H1 (cell line): Measurements from ENCODE around the gene MECR. TPM values are rescaled to one million over a fixed set of nuclear protein-coding genes. Genes with fewer than 3 reads are reported as not detected.

Experiments used
- CTCF ChIA-PET: fragments of 300-600 bp; sonication (Branson Sonifier 250); formaldehyde crosslinking; loops from one replicate; lab custom pipeline; 2021; ENCODE audit not compliant: partially characterized antibody; lab: Charles Lee
- POLR2A ChIA-PET: fragments of 300-600 bp; sonication (Branson Sonifier 250); formaldehyde crosslinking; loops from one replicate; lab custom pipeline; 2021; ENCODE audit warnings: inconsistent platforms; ENCODE audit not compliant: partially characterized antibody; lab: Charles Lee
- DNase-seq, 2 experiments: peaks; one replicate each; pipeline versions ENCODE4 v3.0.0 to v3.0.0-alpha.2; 2010 to 2022; ENCODE audit warnings: low spot score in 2 of 2, low read depth in 1 of 2, mixed read lengths in 1 of 2
- FAIRE-seq: peaks from 2 replicates; lab custom pipeline; 2011; peaks lifted over from hg19 to GRCh38; lab: Jason Lieb, UNC
- H2AFZ ChIP-seq: 2 replicates; pipeline ENCODE4 v1.8.1; 2012; ENCODE audit warnings: low read length, inconsistent platforms
- H2AK5ac ChIP-seq: 2 replicates; pipeline ENCODE4 v1.6.1; 2013; ENCODE audit warnings: low read depth, low read length
- H2BK120ac ChIP-seq: replicated peaks from 2 replicates; pipeline ENCODE3; 2013; ENCODE audit warnings: low read depth, low read length, inconsistent platforms
- H2BK12ac ChIP-seq: 2 replicates; pipeline ENCODE4 v1.6.1; 2013; ENCODE audit warnings: low read depth, low read length
- H2BK15ac ChIP-seq: 2 replicates; pipeline ENCODE4 v1.6.1; 2013; ENCODE audit warnings: low read length
- H2BK20ac ChIP-seq: 2 replicates; pipeline ENCODE4 v1.6.1; 2013; ENCODE audit warnings: low read length
- H2BK5ac ChIP-seq: 2 replicates; pipeline ENCODE4 v1.6.1; 2013; ENCODE audit warnings: low read depth, low read length
- H3K14ac ChIP-seq: 2 replicates; pipeline ENCODE4 v1.6.1; 2013; ENCODE audit warnings: inconsistent platforms; ENCODE audit not compliant: insufficient read length
- H3K18ac ChIP-seq: 2 replicates; pipeline ENCODE4 v1.6.1; 2013; ENCODE audit warnings: low read length; ENCODE audit errors: extremely low read depth
- H3K23ac ChIP-seq: 2 replicates; pipeline ENCODE4 v1.6.1; 2013; ENCODE audit warnings: inconsistent platforms; ENCODE audit not compliant: insufficient read length
- H3K23me2 ChIP-seq: 2 replicates; pipeline ENCODE4 v1.6.1; 2013; ENCODE audit warnings: low read depth, low read length
- H3K27ac ChIP-seq: 2 replicates; pipeline ENCODE4 v1.6.1; 2011; ENCODE audit warnings: low read depth, low read length, inconsistent platforms
- H3K27me3 ChIP-seq, 4 experiments: replicated peaks in 1 of 4; 1 replicate in 1 of 4; 2 replicates in 3 of 4; pipeline versions ENCODE4 v1.6.1 to v1.8.1; 2011 to 2013; ENCODE audit warnings: low read length in 3 of 4, mild to moderate bottlenecking in 3 of 4, inconsistent platforms in 2 of 4, mixed read lengths in 2 of 4, moderate library complexity in 1 of 4; ENCODE audit not compliant: control insufficient read depth in 3 of 4, insufficient read depth in 3 of 4; ENCODE audit errors: extremely low read depth in 1 of 4
- H3K36me3 ChIP-seq, 4 experiments: 2 replicates each; pipeline versions ENCODE4 v1.6.1 to v1.8.1; 2011 to 2013; ENCODE audit warnings: mild to moderate bottlenecking in 4 of 4, low read length in 3 of 4, moderate library complexity in 2 of 4, control low read depth in 1 of 4, inconsistent platforms in 1 of 4; ENCODE audit not compliant: insufficient read depth in 4 of 4, control insufficient read depth in 2 of 4
- H3K4ac ChIP-seq: replicated peaks from 2 replicates; pipeline ENCODE3; 2013; ENCODE audit warnings: low read length, low read depth, mixed read lengths, inconsistent platforms; ENCODE audit not compliant: insufficient read length
- H3K4me1 ChIP-seq, 4 experiments: replicated peaks in 1 of 4; 1 replicate in 1 of 4; 2 replicates in 3 of 4; pipeline versions ENCODE4 v1.6.1 to v1.8.1; 2011 to 2013; ENCODE audit warnings: low read length in 3 of 4, inconsistent platforms in 2 of 4, mixed read lengths in 1 of 4; ENCODE audit not compliant: insufficient read depth in 4 of 4, control insufficient read depth in 3 of 4
- H3K4me2 ChIP-seq, 2 experiments: 2 replicates each; pipeline versions ENCODE4 v1.6.1 to v1.8.1; 2011 to 2013; ENCODE audit warnings: low read depth in 2 of 2, low read length in 2 of 2, control low read depth in 1 of 2, inconsistent platforms in 1 of 2, mild to moderate bottlenecking in 1 of 2; ENCODE audit not compliant: insufficient read depth in 1 of 2
- H3K4me3 ChIP-seq, 4 experiments: fragments of 200-600, 300-600 bp in 1 of 4; sonication (generic), shearing (Covaris generic), sonication (Bioruptor Twin) in 1 of 4; 2 replicates each; pipeline versions ENCODE4 v1.5.1 to v1.8.1; 2011 to 2016; ENCODE audit warnings: low read length in 4 of 4, low read depth in 3 of 4, control low read depth in 2 of 4, inconsistent platforms in 2 of 4, mild to moderate bottlenecking in 2 of 4, mixed read lengths in 1 of 4, moderate library complexity in 1 of 4; ENCODE audit not compliant: insufficient read depth in 2 of 4; ENCODE audit errors: extremely low read depth in 1 of 4
- H3K56ac ChIP-seq: replicated peaks from 2 replicates; pipeline ENCODE3; 2013; ENCODE audit warnings: low read depth, mild to moderate bottlenecking, mixed read lengths, low read length, inconsistent platforms; ENCODE audit not compliant: insufficient read length
- H3K79me1 ChIP-seq: 2 replicates; pipeline ENCODE4 v1.6.1; 2013; ENCODE audit warnings: low read depth, low read length, control low read depth
- H3K79me2 ChIP-seq, 2 experiments: 2 replicates each; pipeline versions ENCODE4 v1.6.1 to v1.8.1; 2012 to 2013; ENCODE audit warnings: low read length in 2 of 2, mild to moderate bottlenecking in 2 of 2, inconsistent platforms in 1 of 2; ENCODE audit not compliant: insufficient read depth in 2 of 2, control insufficient read depth in 1 of 2
- H3K9ac ChIP-seq, 4 experiments: replicated peaks in 1 of 4; 1 replicate in 1 of 4; 2 replicates in 3 of 4; pipeline versions ENCODE4 v1.6.1 to v1.8.1; 2011 to 2013; ENCODE audit warnings: low read depth in 3 of 4, low read length in 3 of 4, control low read depth in 2 of 4, mild to moderate bottlenecking in 2 of 4, moderate library complexity in 2 of 4, inconsistent platforms in 1 of 4; ENCODE audit errors: extremely low read depth in 1 of 4
- H3K9me3 ChIP-seq, 2 experiments: 2 replicates each; pipeline versions ENCODE4 v1.6.1 to v1.8.1; 2012 to 2013; ENCODE audit warnings: mild to moderate bottlenecking in 2 of 2, moderate library complexity in 2 of 2, control low read depth in 1 of 2, inconsistent platforms in 1 of 2, low read depth in 1 of 2, low read length in 1 of 2, mixed read lengths in 1 of 2; ENCODE audit not compliant: insufficient read depth in 2 of 2
- H4K20me1 ChIP-seq, 2 experiments: replicated peaks in 1 of 2; 2 replicates each; pipeline versions ENCODE3 to v1.8.1; 2011 to 2013; ENCODE audit warnings: inconsistent platforms in 2 of 2, low read length in 2 of 2, mild to moderate bottlenecking in 1 of 2; ENCODE audit not compliant: insufficient read depth in 2 of 2, control insufficient read depth in 1 of 2
- H4K5ac ChIP-seq: 2 replicates; pipeline ENCODE4 v1.6.1; 2013; ENCODE audit warnings: low read length, low read depth, mixed read lengths, inconsistent platforms; ENCODE audit not compliant: insufficient read length
- H4K8ac ChIP-seq: 2 replicates; pipeline ENCODE4 v1.8.0; 2013; ENCODE audit warnings: mild to moderate bottlenecking, moderate library complexity, low read length, inconsistent platforms; ENCODE audit not compliant: insufficient read depth; ENCODE audit errors: extremely low read depth
- H4K91ac ChIP-seq: replicated peaks from 2 replicates; pipeline ENCODE3; 2013; ENCODE audit warnings: low read length, mixed read lengths, inconsistent platforms; ENCODE audit not compliant: insufficient read length
- SP1 ChIP-seq: IDR thresholded peaks from 2 replicates; pipeline ENCODE4 v1.6.1; 2011; ENCODE audit warnings: low read depth, low read length
- WGBS, 2 experiments: shearing (Covaris generic) in 1 of 2; methylation state at CpG; one replicate each; pipeline versions ENCODE4 v1.1.6 to v1.1.7; 2013 to 2015; ENCODE audit warnings: low lambda C conversion rate in 2 of 2, mixed read lengths in 2 of 2, inconsistent platforms in 1 of 2, low coverage in 1 of 2, missing lambda C conversion rate in 1 of 2; ENCODE audit not compliant: insufficient replicate concordance in 2 of 2, insufficient coverage in 1 of 2, insufficient read length in 1 of 2; ENCODE audit errors: extremely low coverage in 1 of 2, missing lambda C conversion rate in 1 of 2; 5-methylcytosine and 5-hydroxymethylcytosine counted together
- polyA plus RNA-seq, 7 experiments: library from polyadenylated mRNA; depleted of rRNA in 3 of 7; stranded (reverse) in 5 of 7; unstranded in 2 of 7; fragments of >200 nt in 5 of 7; fragments of 200-250 nt in 2 of 7; gene quantifications; 1 replicate in 5 of 7; 2 replicates in 1 of 7; 4 replicates in 1 of 7; pipeline versions ENCODE4 v1.2.1 to v1.2.3, GENCODE V29; 2011 to 2013; ENCODE audit warnings: missing spikeins in 2 of 7, mixed read lengths in 2 of 7
- total RNA-seq: library from RNA; stranded (reverse); fragmentation: NEBNext Ultra II Directional; extraction: Animal tissue kit (Norgen Biotek cat#: 25700); gene quantifications from 2 replicates; pipeline ENCODE4 v1.2.1, GENCODE V29; 2021

The MECR gene
- total and polyA plus RNA-seq, 2 of the 8 experiments (the other 6 are each of a cell fraction or from before 2014, with no cell fraction given): 24.2 to 24.4 TPM

DNA sequence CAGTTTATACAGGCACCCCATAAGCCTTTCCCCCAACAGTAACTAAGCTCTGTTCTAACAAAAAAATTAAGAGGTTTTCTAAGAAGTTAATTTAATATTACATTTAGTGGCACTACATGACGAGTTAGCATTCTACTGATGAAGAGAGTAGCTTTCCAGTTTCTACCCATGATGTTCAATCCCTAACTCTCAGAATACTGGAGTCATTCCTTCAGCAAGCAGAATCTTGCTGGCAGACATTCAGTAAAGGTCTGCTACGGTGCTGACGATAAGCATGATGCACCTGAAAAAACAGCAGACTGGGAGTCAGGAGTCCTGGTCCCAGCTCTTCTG, 73.5 kb downstream of the MECR start:
- Histone ChIP-seq H3K36me3 (peaks cover 16 to 89% (median 52%) of the 10 kb centered on the region in 4 experiments), H3K14ac (no peak overlapping the region), H2BK12ac (no peak overlapping the region), H3K4me1 (no peaks in the 10 kb centered on the region; a peak in 3 of 7 replicates), H3K4ac (no peak overlapping the region), H3K27ac (no peak overlapping the region), H2BK120ac (no peak overlapping the region), H3K18ac (no peak overlapping the region), H3K4me3 (no peak overlapping the region), H4K5ac (no peak overlapping the region), H3K56ac (no peak overlapping the region), H3K79me2 (peaks cover 0 to 38% of the 10 kb centered on the region in 2 experiments; a peak in 3 of 4 replicates), H3K79me1 (no peaks in the 10 kb centered on the region), H2BK20ac (no peak overlapping the region), H2BK5ac (no peak overlapping the region), H2BK15ac (no peak overlapping the region), H3K27me3 (no peaks in the 10 kb centered on the region), H4K8ac (no peak overlapping the region), H3K23ac (no peak overlapping the region), H2AFZ (no peak overlapping the region), H3K9me3 (no peaks in the 10 kb centered on the region), H2AK5ac (no peak overlapping the region), H3K9ac (no peak overlapping the region), H3K4me2 (no peak overlapping the region), H3K23me2 (no peaks in the 10 kb centered on the region), H4K91ac (no peak overlapping the region), H4K20me1 (no peaks in the 10 kb centered on the region)
- TF ChIP-seq SP1: no peak
- POLR2A ChIA-PET: interaction anchor here (1.0 to 2.8 kb wide), 7 partner anchors 9 to 37 kb away, joined by 3 to 16 read pairs (median 4); partner anchors contain the start of gene SRSF4
- 96% methylated on average over 3 of the region's 3 CpGs; no CpG with 5 or more reads in 1 of the 2 experiments for WGBS, 2 experiments
- CTCF ChIA-PET: interaction anchor here (1.3 to 3.1 kb wide), 5 partner anchors 10 to 45 kb away, joined by 3 to 7 read pairs (median 5); no protein-coding TSS in a partner anchor
- DNase-seq: no peak
- no peak for FAIRE-seq
